HepG2 (cell line): ENCODE measurements around the gene ID4. TPM values are rescaled to one million over a fixed set of nuclear protein-coding genes. Genes with fewer than 3 reads are reported as not detected.

Experiments
- BCL6 ChIP-seq: IDR thresholded peaks from 2 replicates; pipeline ENCODE4 v1.6.1; 2016; ENCODE audit warnings: missing genetic modification reagents, missing compliant biosample characterization
- CEBPB ChIP-seq: IDR thresholded peaks from 2 replicates; pipeline ENCODE4 v1.6.1; 2011; ENCODE audit warnings: low read depth, low read length, improper control_type of control experiment, borderline replicate concordance
- HIVEP1 ChIP-seq: sonication (generic); formaldehyde crosslinking; IDR thresholded peaks from 2 replicates; pipeline ENCODE4 v1.4.0; 2020; ENCODE audit warnings: mild to moderate bottlenecking, missing genetic modification reagents
- RELA ChIP-seq: sonication (generic); formaldehyde crosslinking; IDR thresholded peaks from 2 replicates; pipeline ENCODE4 v1.4.0; 2020; ENCODE audit warnings: missing genetic modification reagents
- SIX4 ChIP-seq: sonication (generic); formaldehyde crosslinking; IDR thresholded peaks from 2 replicates; pipeline ENCODE4 v1.4.0; 2020; ENCODE audit warnings: missing genetic modification reagents
- THYN1 ChIP-seq: sonication (generic); formaldehyde crosslinking; IDR thresholded peaks from 2 replicates; pipeline ENCODE4 v1.8.1; 2023; ENCODE audit warnings: low read depth, mild to moderate bottlenecking, moderate library complexity, missing genetic modification reagents, borderline replicate concordance
- ZFP36 ChIP-seq: fragments of 150-350 bp; IDR thresholded peaks from 2 replicates; pipeline ENCODE4 v1.6.1; 2018; ENCODE audit warnings: borderline replicate concordance, low read length, low read depth; ENCODE audit not compliant: partially characterized antibody
- ZNF329 ChIP-seq: sonication (generic); formaldehyde crosslinking; IDR thresholded peaks from 2 replicates; pipeline ENCODE4 v1.9.0; 2021; ENCODE audit warnings: low read depth, mild to moderate bottlenecking, missing genetic modification reagents
- ZNF841 ChIP-seq: sonication (generic); formaldehyde crosslinking; IDR thresholded peaks from 2 replicates; pipeline ENCODE4 v1.8.1; 2023; ENCODE audit warnings: missing genetic modification reagents, borderline replicate concordance
- polyA plus RNA-seq, 8 experiments: library from polyadenylated mRNA; depleted of rRNA in 3 of 8; stranded (reverse) in 7 of 8; unstranded in 1 of 8; fragments of >200 nt; fragmentation: Illumina TruSeq in 4 of 8; extraction: Trizol in 4 of 8; gene quantifications; 2 replicates each; pipeline versions ENCODE4 v1.2.1 to v1.2.3, GENCODE V29; 2011 to 2016; ENCODE audit warnings: low read depth in 4 of 8, missing spikeins in 1 of 8, mixed read lengths in 1 of 8; ENCODE audit not compliant: insufficient read depth in 1 of 8
- total RNA-seq, 5 experiments: library from RNA; depleted of rRNA; stranded (reverse); fragments of >200 nt; fragmentation: Illumina TruSeq; extraction: Trizol; gene quantifications; 2 replicates each; pipeline ENCODE4 v1.2.3, GENCODE V29; 2016; ENCODE audit warnings: low read depth in 1 of 5
- TF ChIP-seq, protein P1 (sequence below): sonication (generic); formaldehyde crosslinking; conservative IDR thresholded peaks from 2 replicates; pipeline ENCODE4 v1.4.0; 2020; ENCODE audit warnings: mild to moderate bottlenecking, missing genetic modification reagents, moderate library complexity
- TF ChIP-seq, protein P2 (sequence below): sonication (generic); formaldehyde crosslinking; conservative IDR thresholded peaks from 2 replicates; pipeline ENCODE4 v1.5.0; 2020; ENCODE audit warnings: missing genetic modification reagents
- TF ChIP-seq, protein P3 (sequence below): sonication (generic); formaldehyde crosslinking; IDR thresholded peaks from 2 replicates; pipeline ENCODE4 v1.5.0; 2020; ENCODE audit warnings: missing genetic modification reagents
- TF ChIP-seq, protein P4 (sequence below): fragments of 450-650 bp; IDR thresholded peaks from 2 replicates; pipeline ENCODE4 v1.6.1; 2017; ENCODE audit warnings: mild to moderate bottlenecking
- TF ChIP-seq, protein P5 (sequence below): sonication (generic); formaldehyde crosslinking; IDR thresholded peaks from 2 replicates; pipeline ENCODE4 v1.9.0; 2021; ENCODE audit warnings: missing genetic modification reagents, borderline replicate concordance

ID4 gene
- total and polyA plus RNA-seq, 2 of the 13 experiments (the other 11 are each of a cell fraction or from before 2014, with no cell fraction given) = 0.20 to 0.44 TPM

DNA sequence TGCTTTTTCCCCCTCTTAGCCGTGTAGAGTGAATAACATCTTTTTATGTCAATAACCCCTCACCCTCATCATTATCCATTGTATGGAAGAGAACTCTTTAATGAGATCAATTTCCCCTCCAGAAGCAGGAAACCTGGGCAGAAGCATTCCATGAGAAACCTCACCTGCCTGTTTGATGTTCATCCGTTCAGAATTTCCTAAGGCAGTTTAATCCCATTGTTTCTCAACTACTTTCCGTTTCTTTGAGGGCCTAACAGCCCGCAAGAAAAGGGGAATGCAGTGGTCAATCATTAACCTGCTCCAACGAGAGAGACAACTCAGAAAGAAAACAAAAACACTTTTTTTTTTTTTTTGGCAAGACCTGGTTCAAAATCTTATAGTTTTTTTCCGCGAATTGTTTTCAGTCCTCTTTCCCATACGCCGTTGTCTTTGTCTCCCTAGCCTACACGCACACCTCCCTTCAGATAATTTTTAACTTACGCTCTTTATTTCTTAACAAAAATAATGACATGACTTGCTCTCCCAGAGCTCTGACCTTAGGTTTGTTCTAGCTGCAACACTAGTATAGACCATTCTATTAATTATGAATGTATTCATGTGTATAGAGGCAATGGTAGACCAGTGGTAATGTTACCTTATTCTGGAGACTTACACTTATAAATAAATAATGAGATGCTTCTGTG, 25.6 kb upstream of the ID4 start (continued):
- TF ChIP-seq, protein P1, sequence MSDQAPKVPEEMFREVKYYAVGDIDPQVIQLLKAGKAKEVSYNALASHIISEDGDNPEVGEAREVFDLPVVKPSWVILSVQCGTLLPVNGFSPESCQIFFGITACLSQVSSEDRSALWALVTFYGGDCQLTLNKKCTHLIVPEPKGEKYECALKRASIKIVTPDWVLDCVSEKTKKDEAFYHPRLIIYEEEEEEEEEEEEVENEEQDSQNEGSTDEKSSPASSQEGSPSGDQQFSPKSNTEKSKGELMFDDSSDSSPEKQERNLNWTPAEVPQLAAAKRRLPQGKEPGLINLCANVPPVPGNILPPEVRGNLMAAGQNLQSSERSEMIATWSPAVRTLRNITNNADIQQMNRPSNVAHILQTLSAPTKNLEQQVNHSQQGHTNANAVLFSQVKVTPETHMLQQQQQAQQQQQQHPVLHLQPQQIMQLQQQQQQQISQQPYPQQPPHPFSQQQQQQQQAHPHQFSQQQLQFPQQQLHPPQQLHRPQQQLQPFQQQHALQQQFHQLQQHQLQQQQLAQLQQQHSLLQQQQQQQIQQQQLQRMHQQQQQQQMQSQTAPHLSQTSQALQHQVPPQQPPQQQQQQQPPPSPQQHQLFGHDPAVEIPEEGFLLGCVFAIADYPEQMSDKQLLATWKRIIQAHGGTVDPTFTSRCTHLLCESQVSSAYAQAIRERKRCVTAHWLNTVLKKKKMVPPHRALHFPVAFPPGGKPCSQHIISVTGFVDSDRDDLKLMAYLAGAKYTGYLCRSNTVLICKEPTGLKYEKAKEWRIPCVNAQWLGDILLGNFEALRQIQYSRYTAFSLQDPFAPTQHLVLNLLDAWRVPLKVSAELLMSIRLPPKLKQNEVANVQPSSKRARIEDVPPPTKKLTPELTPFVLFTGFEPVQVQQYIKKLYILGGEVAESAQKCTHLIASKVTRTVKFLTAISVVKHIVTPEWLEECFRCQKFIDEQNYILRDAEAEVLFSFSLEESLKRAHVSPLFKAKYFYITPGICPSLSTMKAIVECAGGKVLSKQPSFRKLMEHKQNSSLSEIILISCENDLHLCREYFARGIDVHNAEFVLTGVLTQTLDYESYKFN (CRISPR knock-in tag) = peak; percentile 73
- TF ChIP-seq RELA (CRISPR knock-in tag) (no peak), ZNF841 (CRISPR knock-in tag) (no peak), BCL6 (CRISPR knock-in tag) (peak; percentile 40; the same call in 1 of the 2 replicates), ZFP36 (no peak), CEBPB (no peak; the same call in 1 of the 2 replicates), THYN1 (CRISPR knock-in tag) (no peak), HIVEP1 (CRISPR knock-in tag) (no peak), SIX4 (no peak), ZNF329 (CRISPR knock-in tag) (no peak)
- TF ChIP-seq, protein P2, sequence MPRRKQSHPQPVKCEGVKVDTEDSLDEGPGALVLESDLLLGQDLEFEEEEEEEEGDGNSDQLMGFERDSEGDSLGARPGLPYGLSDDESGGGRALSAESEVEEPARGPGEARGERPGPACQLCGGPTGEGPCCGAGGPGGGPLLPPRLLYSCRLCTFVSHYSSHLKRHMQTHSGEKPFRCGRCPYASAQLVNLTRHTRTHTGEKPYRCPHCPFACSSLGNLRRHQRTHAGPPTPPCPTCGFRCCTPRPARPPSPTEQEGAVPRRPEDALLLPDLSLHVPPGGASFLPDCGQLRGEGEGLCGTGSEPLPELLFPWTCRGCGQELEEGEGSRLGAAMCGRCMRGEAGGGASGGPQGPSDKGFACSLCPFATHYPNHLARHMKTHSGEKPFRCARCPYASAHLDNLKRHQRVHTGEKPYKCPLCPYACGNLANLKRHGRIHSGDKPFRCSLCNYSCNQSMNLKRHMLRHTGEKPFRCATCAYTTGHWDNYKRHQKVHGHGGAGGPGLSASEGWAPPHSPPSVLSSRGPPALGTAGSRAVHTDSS (CRISPR knock-in tag) = no peak
- TF ChIP-seq, protein P3, sequence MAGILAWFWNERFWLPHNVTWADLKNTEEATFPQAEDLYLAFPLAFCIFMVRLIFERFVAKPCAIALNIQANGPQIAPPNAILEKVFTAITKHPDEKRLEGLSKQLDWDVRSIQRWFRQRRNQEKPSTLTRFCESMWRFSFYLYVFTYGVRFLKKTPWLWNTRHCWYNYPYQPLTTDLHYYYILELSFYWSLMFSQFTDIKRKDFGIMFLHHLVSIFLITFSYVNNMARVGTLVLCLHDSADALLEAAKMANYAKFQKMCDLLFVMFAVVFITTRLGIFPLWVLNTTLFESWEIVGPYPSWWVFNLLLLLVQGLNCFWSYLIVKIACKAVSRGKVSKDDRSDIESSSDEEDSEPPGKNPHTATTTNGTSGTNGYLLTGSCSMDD (CRISPR knock-in tag) = no peak
- TF ChIP-seq, protein P4, sequence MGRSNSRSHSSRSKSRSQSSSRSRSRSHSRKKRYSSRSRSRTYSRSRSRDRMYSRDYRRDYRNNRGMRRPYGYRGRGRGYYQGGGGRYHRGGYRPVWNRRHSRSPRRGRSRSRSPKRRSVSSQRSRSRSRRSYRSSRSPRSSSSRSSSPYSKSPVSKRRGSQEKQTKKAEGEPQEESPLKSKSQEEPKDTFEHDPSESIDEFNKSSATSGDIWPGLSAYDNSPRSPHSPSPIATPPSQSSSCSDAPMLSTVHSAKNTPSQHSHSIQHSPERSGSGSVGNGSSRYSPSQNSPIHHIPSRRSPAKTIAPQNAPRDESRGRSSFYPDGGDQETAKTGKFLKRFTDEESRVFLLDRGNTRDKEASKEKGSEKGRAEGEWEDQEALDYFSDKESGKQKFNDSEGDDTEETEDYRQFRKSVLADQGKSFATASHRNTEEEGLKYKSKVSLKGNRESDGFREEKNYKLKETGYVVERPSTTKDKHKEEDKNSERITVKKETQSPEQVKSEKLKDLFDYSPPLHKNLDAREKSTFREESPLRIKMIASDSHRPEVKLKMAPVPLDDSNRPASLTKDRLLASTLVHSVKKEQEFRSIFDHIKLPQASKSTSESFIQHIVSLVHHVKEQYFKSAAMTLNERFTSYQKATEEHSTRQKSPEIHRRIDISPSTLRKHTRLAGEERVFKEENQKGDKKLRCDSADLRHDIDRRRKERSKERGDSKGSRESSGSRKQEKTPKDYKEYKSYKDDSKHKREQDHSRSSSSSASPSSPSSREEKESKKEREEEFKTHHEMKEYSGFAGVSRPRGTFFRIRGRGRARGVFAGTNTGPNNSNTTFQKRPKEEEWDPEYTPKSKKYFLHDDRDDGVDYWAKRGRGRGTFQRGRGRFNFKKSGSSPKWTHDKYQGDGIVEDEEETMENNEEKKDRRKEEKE = no peak
- TF ChIP-seq, protein P5, sequence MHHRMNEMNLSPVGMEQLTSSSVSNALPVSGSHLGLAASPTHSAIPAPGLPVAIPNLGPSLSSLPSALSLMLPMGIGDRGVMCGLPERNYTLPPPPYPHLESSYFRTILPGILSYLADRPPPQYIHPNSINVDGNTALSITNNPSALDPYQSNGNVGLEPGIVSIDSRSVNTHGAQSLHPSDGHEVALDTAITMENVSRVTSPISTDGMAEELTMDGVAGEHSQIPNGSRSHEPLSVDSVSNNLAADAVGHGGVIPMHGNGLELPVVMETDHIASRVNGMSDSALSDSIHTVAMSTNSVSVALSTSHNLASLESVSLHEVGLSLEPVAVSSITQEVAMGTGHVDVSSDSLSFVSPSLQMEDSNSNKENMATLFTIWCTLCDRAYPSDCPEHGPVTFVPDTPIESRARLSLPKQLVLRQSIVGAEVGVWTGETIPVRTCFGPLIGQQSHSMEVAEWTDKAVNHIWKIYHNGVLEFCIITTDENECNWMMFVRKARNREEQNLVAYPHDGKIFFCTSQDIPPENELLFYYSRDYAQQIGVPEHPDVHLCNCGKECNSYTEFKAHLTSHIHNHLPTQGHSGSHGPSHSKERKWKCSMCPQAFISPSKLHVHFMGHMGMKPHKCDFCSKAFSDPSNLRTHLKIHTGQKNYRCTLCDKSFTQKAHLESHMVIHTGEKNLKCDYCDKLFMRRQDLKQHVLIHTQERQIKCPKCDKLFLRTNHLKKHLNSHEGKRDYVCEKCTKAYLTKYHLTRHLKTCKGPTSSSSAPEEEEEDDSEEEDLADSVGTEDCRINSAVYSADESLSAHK = no peak
